ENCODE data around the gene CD63.

The CD63 gene, protein sequence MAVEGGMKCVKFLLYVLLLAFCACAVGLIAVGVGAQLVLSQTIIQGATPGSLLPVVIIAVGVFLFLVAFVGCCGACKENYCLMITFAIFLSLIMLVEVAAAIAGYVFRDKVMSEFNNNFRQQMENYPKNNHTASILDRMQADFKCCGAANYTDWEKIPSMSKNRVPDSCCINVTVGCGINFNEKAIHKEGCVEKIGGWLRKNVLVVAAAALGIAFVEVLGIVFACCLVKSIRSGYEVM

DNA sequence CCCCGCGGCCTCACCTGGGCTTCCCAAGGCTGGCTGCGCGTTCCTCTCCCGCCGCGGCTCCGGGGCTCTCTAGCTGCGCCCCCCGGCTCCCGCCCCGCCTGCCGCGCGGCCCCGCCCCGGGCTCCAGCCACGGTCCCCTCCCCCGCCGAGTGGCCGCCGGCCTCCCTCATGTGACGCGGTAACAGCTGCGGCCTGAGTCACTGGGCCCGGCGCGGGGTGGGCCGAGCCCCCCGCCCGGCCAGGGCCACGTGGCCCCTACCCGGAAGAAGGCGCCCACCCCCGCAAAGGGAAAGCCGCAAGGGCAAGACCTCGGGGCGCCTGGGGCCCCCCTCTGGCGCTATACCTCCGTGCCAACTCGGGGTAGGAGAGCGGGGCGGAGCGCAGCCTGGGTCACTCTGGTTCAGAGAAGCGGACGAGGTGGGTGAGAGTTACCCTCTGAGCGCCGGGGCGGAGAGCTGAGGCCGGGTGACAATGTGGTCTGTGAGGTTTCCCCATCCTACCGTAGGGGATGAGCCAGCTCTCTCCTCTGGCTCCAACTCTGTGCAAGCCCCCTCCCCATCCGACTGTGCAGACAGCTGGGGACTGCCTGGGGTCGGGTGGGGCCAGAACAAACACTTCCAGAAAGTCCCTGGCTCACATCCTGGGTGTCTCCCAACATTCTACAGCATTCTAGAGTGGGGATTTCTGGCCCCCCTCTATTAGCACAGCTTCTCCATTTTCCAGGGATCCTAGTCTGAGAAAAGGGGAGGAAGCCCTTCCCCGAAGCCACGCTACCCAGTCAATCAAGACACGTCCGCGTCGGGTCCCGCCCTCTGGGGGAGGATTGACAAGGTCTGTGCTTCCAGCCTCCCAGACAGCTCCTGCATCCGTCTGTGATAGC is at the start of gene CD63:
TSS of gene CD63 (minus strand) at position 71 of the 880 bp plus-strand sequence. CDS start 668 bp downstream, outside the sequence.
- TF ChIP-seq, protein P1, sequence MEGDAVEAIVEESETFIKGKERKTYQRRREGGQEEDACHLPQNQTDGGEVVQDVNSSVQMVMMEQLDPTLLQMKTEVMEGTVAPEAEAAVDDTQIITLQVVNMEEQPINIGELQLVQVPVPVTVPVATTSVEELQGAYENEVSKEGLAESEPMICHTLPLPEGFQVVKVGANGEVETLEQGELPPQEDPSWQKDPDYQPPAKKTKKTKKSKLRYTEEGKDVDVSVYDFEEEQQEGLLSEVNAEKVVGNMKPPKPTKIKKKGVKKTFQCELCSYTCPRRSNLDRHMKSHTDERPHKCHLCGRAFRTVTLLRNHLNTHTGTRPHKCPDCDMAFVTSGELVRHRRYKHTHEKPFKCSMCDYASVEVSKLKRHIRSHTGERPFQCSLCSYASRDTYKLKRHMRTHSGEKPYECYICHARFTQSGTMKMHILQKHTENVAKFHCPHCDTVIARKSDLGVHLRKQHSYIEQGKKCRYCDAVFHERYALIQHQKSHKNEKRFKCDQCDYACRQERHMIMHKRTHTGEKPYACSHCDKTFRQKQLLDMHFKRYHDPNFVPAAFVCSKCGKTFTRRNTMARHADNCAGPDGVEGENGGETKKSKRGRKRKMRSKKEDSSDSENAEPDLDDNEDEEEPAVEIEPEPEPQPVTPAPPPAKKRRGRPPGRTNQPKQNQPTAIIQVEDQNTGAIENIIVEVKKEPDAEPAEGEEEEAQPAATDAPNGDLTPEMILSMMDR (IDR thresholded peaks at IDR 0.05), result no peak
- Histone ChIP-seq H3K9ac (peak within 1 kb of the TSS; percentile 90), H3K27ac (peak within 1 kb of the TSS; percentile 100), H3K4me2 (ENCODE audit: low read length) (peak within 1 kb of the TSS; percentile 100), H3K79me2 (peaks cover 3% of the 10 kb centered on the region), H3K9me3 (ENCODE audit: control insufficient read depth, low read length) (no peaks in the 10 kb centered on the region), H3K36me3 (ENCODE audit: control insufficient read depth, insufficient read depth, low read length) (no peaks in the 10 kb centered on the region), H3K4me1 (peaks cover 10% of the 10 kb centered on the region), H2AFZ (peak within 1 kb of the TSS; percentile 93), H3K27me3 (ENCODE audit: control insufficient read depth, insufficient read depth, low read length) (no peaks in the 10 kb centered on the region), H3K4me3 (ENCODE audit: low read depth, low read length) (peak within 1 kb of the TSS; percentile 94)

DNA sequence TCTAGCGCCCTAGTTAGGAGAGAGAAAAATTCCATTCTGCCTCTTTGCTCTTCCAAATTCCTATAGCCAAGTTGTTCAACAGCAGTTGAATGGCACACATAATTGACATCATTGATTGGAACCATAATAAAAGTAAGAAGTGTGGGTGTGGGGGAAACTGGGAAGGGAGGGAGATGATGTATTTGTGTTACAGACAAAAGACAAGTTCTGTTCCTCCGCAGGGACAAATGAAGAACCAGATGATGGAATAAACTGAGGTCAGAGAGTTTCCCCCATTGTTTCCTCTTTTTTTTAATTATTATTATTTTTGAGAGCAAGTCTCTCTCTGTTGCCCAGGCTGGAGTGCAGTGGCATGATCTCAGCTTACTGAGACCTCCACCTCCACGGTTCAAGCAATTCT is 49.0 kb upstream of the CD63 start:
- no peak overlapping the region for H3K27ac ChIP-seq
- H2AFZ ChIP-seq, result no peak overlapping the region
- no peaks in the 10 kb centered on the region for H3K9me3 ChIP-seq (ENCODE audit: control insufficient read depth, low read length)
- no peaks in the 10 kb centered on the region for H3K36me3 ChIP-seq (ENCODE audit: control insufficient read depth, insufficient read depth, low read length)
- H3K9ac ChIP-seq, result no peak overlapping the region
- no peaks in the 10 kb centered on the region for H3K4me1 ChIP-seq
- TF ChIP-seq, protein P1 (IDR thresholded peaks at IDR 0.05), result no peak
- no peaks in the 10 kb centered on the region for H3K27me3 ChIP-seq (ENCODE audit: control insufficient read depth, insufficient read depth, low read length)
- H3K4me2 ChIP-seq (ENCODE audit: low read length), result no peak overlapping the region
- H3K4me3 ChIP-seq (ENCODE audit: low read depth, low read length), result no peak overlapping the region
- H3K79me2 ChIP-seq, result peaks cover 12% of the 10 kb centered on the region

DNA sequence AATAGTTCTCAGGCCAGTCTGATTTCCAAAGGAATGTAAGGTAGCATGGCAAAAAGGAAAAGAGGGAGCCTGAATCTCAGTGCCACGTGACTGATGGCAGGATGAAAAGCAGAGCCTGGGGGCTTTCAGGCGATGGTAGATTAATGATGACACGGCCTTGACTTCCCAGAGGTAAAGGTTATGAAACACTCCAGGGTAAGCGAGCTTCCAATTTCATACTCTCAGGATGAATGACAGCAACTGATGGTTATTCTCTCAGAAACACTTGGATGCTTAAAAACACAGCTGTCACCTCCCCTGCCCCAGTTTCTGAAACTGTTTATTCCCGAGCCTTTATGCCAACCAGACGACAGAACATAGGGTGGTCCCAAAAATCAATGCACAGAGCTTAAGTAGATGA is 42.9 kb upstream of the CD63 start:
- Histone ChIP-seq H3K79me2 (peaks cover 30% of the 10 kb centered on the region), H3K27ac (no peak overlapping the region), H3K9me3 (ENCODE audit: control insufficient read depth, low read length) (no peaks in the 10 kb centered on the region), H3K4me1 (no peaks in the 10 kb centered on the region), H3K9ac (no peak overlapping the region), H3K4me3 (ENCODE audit: low read depth, low read length) (no peak overlapping the region), H2AFZ (no peak overlapping the region), H3K4me2 (ENCODE audit: low read length) (no peak overlapping the region), H3K36me3 (ENCODE audit: control insufficient read depth, insufficient read depth, low read length) (no peaks in the 10 kb centered on the region), H3K27me3 (ENCODE audit: control insufficient read depth, insufficient read depth, low read length) (no peaks in the 10 kb centered on the region)
- TF ChIP-seq, protein P1 (IDR thresholded peaks at IDR 0.05), result no peak

DNA sequence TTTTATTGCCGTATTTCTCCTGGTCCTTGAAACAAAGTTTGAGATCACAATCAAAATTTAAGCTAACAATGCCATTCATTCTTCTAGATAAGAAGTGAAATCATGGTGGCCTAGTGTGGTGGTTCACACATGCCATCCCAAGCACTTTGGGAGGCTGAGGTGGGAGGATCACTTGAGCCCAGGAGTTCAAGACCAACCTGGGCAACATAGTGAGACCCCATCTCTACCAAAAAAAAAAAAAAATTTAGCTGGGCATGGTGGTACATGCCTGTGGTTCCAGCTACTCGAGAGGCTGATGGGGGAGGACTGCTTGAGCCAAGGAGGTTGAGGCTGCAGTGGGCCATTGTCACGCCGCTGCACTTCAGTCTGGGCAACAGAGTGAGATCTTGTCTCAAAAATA is 38.3 kb upstream of the CD63 start:
- Histone ChIP-seq H3K4me1 (no peaks in the 10 kb centered on the region), H3K27me3 (ENCODE audit: control insufficient read depth, insufficient read depth, low read length) (no peaks in the 10 kb centered on the region), H3K36me3 (ENCODE audit: control insufficient read depth, insufficient read depth, low read length) (no peaks in the 10 kb centered on the region), H3K79me2 (peaks cover 13% of the 10 kb centered on the region), H3K4me3 (ENCODE audit: low read depth, low read length) (no peak overlapping the region), H2AFZ (no peak overlapping the region), H3K9me3 (ENCODE audit: control insufficient read depth, low read length) (no peaks in the 10 kb centered on the region), H3K4me2 (ENCODE audit: low read length) (no peak overlapping the region), H3K27ac (no peak overlapping the region), H3K9ac (no peak overlapping the region)
- TF ChIP-seq, protein P1 (IDR thresholded peaks at IDR 0.05), result no peak

All from parathyroid adenoma (tissue), 2 donors.